ENCODE results near the gene RNF112.

- TF ChIP-seq CTCF (conservative IDR thresholded peaks at IDR 0.05 in 1 of 2, IDR thresholded peaks at IDR 0.05 in 1 of 2; ENCODE audit: extremely low read depth in 1 of 2, insufficient read depth in 1 of 2, low read depth in 1 of 2, low read length in 2 of 2) (no peak), EZH2 (IDR thresholded peaks at IDR 0.05; ENCODE audit: borderline replicate concordance, low read length) (no peak)
These were observed 2.7 kb upstream of the RNF112 start for GRCh38 chr17:19408346-19408710.
